Nephron (organoid): ENCODE results near the gene FCGBP.

Experiments
- H3K27ac Mint-ChIP-seq, 3 experiments: 2 replicates each; pipeline ENCODE4 v1.8.0; 2020; ENCODE audit warnings: mixed read lengths in 3 of 3, mild to moderate bottlenecking in 2 of 3, moderate library complexity in 1 of 3
- H3K27me3 Mint-ChIP-seq: 2 replicates; pipeline ENCODE4 v1.8.0; 2021; ENCODE audit warnings: low read depth, mild to moderate bottlenecking, moderate library complexity, mixed read lengths
- H3K36me3 Mint-ChIP-seq: 2 replicates; pipeline ENCODE4 v1.8.0; 2020; ENCODE audit warnings: low read depth, mixed read lengths
- H3K4me1 Mint-ChIP-seq: 2 replicates; pipeline ENCODE4 v1.8.0; 2020; ENCODE audit warnings: mixed read lengths
- H3K4me3 Mint-ChIP-seq, 3 experiments: 2 replicates each; pipeline ENCODE4 v1.8.0; 2020; ENCODE audit warnings: mild to moderate bottlenecking in 3 of 3, mixed read lengths in 3 of 3, moderate library complexity in 2 of 3
- H3K9me3 Mint-ChIP-seq: 2 replicates; pipeline ENCODE4 v1.8.0; 2020; ENCODE audit warnings: mixed read lengths
- CTCF ChIP-seq, 3 experiments: fragments of 200-600 bp; sonication (generic); IDR thresholded peaks; one replicate each; pipeline ENCODE4 v1.5.0; 2021; ENCODE audit warnings: antibody characterized with exemption in 3 of 3; ENCODE audit not compliant: unreplicated experiment in 3 of 3

FCGBP gene

GRCh38 chr19:39923862-39924261 lies 10.6 kb downstream of the FCGBP start:
- TF ChIP-seq CTCF (IDR thresholded peaks at IDR 0.05; ENCODE audit: unreplicated experiment in 3 of 3), result no peak
- Mint-ChIP-seq H3K27ac (no peak overlapping the region), H3K4me3 (no peak overlapping the region), H3K4me1 (no peaks in the 10 kb centered on the region), H3K36me3 (no peaks in the 10 kb centered on the region), H3K9me3 (no peaks in the 10 kb centered on the region), H3K27me3 (no peaks in the 10 kb centered on the region)

GRCh38 chr19:39919976-39920375 lies 14.5 kb downstream of the FCGBP start:
- no peak for TF ChIP-seq CTCF (IDR thresholded peaks at IDR 0.05; ENCODE audit: unreplicated experiment in 3 of 3)
- Mint-ChIP-seq H3K4me3 (no peak overlapping the region), H3K4me1 (no peaks in the 10 kb centered on the region), H3K27me3 (peaks cover 8% of the 10 kb centered on the region), H3K9me3 (no peaks in the 10 kb centered on the region), H3K36me3 (no peaks in the 10 kb centered on the region), H3K27ac (no peak overlapping the region)

GRCh38 chr19:39918183-39918651 lies 16.2 kb downstream of the FCGBP start:
- no peaks in the 10 kb centered on the region for H3K4me1 Mint-ChIP-seq
- H3K9me3 Mint-ChIP-seq, result no peaks in the 10 kb centered on the region
- no peak for TF ChIP-seq CTCF (IDR thresholded peaks at IDR 0.05; ENCODE audit: unreplicated experiment in 3 of 3)
- peaks cover 8% of the 10 kb centered on the region for H3K27me3 Mint-ChIP-seq
- no peak overlapping the region for H3K4me3 Mint-ChIP-seq
- no peak overlapping the region for H3K27ac Mint-ChIP-seq
- H3K36me3 Mint-ChIP-seq, result no peaks in the 10 kb centered on the region

- Mint-ChIP-seq H3K36me3 (no peaks in the 10 kb centered on the region), H3K27me3 (peaks cover 8% of the 10 kb centered on the region)
These were observed 16.8 kb downstream of the FCGBP start for GRCh38 chr19:39917561-39918182.

GRCh38 chr19:39916851-39917396 lies 17.5 kb downstream of the FCGBP start:
- Mint-ChIP-seq H3K4me1 (no peaks in the 10 kb centered on the region), H3K27ac (no peak overlapping the region), H3K27me3 (peaks cover 8% of the 10 kb centered on the region), H3K4me3 (no peak overlapping the region), H3K9me3 (no peaks in the 10 kb centered on the region), H3K36me3 (no peaks in the 10 kb centered on the region)
- TF ChIP-seq CTCF (IDR thresholded peaks at IDR 0.05; ENCODE audit: unreplicated experiment in 3 of 3), result no peak

More at GRCh38 chr19:39917561-39918182, 16.8 kb downstream of the FCGBP start:
- Mint-ChIP-seq H3K4me1 (no peaks in the 10 kb centered on the region), H3K27ac (no peak overlapping the region), H3K4me3 (no peak overlapping the region), H3K9me3 (no peaks in the 10 kb centered on the region)
- TF ChIP-seq CTCF (IDR thresholded peaks at IDR 0.05; ENCODE audit: unreplicated experiment in 3 of 3), result no peak

GRCh38 chr19:39916236-39916635 lies 18.2 kb downstream of the FCGBP start:
- peaks cover 8% of the 10 kb centered on the region for H3K27me3 Mint-ChIP-seq
- no peak overlapping the region for H3K4me3 Mint-ChIP-seq
- no peak for TF ChIP-seq CTCF (IDR thresholded peaks at IDR 0.05; ENCODE audit: unreplicated experiment in 3 of 3)
- H3K4me1 Mint-ChIP-seq, result no peaks in the 10 kb centered on the region
- H3K27ac Mint-ChIP-seq, result no peak overlapping the region
- H3K9me3 Mint-ChIP-seq, result no peaks in the 10 kb centered on the region
- H3K36me3 Mint-ChIP-seq, result no peaks in the 10 kb centered on the region
